ENCODE results near the gene PPP1R18.
A peak's percentile ranks its signal among the peaks of the same experiment; 100 is the strongest.
"Not testable (repeated sequence)": the region's sequence is repeated elsewhere in the genome, so short reads cannot be mapped to it uniquely, and the experiment has no call there.

PPP1R18 gene

DNA sequence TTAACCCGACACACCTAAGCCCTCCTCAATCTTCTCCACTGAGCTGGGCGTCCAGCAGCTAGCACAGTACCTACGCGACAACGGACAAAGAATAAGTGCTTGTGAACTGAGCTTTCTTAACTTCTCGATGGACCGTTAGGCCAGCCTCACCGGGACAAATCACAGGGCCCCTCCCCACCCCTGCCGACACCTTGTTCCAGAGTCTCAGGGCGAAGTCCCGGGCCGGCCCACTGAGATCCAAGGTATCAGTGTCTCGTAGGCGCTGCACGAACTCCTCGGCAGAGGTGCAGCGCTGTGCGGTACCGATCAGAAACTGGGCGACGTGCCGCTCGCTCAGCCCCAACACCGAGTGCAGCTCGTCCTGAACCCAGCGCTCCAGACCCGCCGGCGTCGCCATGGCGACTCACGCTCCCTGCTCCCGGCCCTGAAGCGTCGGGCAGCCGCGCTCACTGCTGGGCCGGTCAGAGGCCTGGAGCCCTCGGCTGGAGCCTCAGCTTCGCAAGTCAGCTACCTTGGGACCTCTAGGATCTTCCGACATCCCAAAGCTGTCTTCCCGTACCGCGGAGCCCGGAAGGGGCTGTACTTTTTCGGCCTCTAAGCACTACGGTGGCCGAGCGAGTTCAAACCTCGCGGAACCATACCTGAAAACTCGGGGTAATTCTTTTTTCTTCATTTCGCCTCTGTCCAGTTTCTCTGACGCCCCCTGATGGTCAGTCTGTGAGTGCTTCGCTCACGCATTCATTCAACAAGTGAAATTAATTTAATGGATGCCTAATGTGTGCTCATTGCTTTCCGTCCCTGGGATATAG is 13.8 kb downstream of the PPP1R18 start, which contains the start of gene DHX16:
DHX16 (minus strand) TSS at position 562 of the 809 bp plus-strand sequence; CDS start at position 397, 165 bp downstream.
- H3K27ac ChIP-seq (ENCODE audit: low read depth, low read length): peak within 1 kb of the TSS; percentile 72
- H3K36me3 ChIP-seq (ENCODE audit: insufficient read depth, low read length): peaks cover 41% of the 10 kb centered on the region
- H3K4me3 ChIP-seq (ENCODE audit: low read length): peak within 1 kb of the TSS; percentile 99
- H3K27me3 ChIP-seq (ENCODE audit: insufficient read depth, low read length): no peaks in the 10 kb centered on the region
- under 1% methylated on average over 56 of the region's 57 CpGs for WGBS
- no peaks in the 10 kb centered on the region for H3K4me1 ChIP-seq (ENCODE audit: insufficient read depth, low read length)
- H3K9ac ChIP-seq (ENCODE audit: low read depth, low read length): peak within 1 kb of the TSS; percentile 82
- no peaks in the 10 kb centered on the region for H3K9me3 ChIP-seq (ENCODE audit: insufficient read depth, low read depth, low read length)

DNA sequence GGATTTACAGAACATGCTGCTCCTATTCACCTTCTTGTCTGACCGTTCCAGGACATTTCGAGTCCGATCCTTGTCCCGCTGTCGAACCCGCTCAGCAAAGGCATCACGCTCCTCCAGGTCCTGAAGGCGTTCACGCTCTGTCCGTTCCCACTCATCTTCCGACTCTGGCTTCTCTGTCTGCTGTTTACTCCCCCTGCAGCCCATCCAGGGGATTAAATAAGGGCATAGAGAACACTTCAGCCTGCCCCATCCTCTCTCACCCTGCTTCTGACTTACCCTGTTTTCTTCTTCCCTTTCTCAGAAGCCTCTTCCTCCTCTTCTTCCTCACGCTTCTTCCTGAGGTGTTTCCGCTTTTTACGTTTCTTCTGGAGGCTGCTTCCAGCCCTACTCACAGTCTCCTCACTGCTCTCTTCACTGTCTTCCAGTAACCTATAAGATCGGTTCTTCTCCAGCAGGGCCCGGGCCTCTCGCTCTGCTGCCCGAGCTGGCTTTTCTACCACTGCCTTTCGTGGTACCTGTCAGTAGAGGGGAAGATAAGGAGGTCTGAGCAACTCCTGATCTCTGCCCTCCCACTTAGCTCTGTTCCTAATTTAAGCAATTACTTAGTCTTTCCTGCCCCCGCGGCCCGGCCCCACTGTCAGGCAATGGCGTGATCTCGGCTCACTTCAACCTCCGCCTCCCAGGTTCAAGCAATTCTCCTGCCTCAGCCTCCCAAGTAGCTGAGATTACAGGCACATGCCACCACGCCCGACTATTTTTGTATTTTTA is 15.5 kb downstream of the PPP1R18 start:
- no peaks in the 10 kb centered on the region for H3K9me3 ChIP-seq (ENCODE audit: insufficient read depth, low read depth, low read length)
- no peak overlapping the region for H3K4me3 ChIP-seq (ENCODE audit: low read length)
- H3K9ac ChIP-seq (ENCODE audit: low read depth, low read length): no peak overlapping the region
- no peaks in the 10 kb centered on the region for H3K27me3 ChIP-seq (ENCODE audit: insufficient read depth, low read length)
- 91% methylated on average over 25 of the region's 27 CpGs for WGBS
- H3K36me3 ChIP-seq (ENCODE audit: insufficient read depth, low read length): peaks cover 36% of the 10 kb centered on the region
- no peak overlapping the region for H3K27ac ChIP-seq (ENCODE audit: low read depth, low read length)
- no peaks in the 10 kb centered on the region for H3K4me1 ChIP-seq (ENCODE audit: insufficient read depth, low read length)

DNA sequence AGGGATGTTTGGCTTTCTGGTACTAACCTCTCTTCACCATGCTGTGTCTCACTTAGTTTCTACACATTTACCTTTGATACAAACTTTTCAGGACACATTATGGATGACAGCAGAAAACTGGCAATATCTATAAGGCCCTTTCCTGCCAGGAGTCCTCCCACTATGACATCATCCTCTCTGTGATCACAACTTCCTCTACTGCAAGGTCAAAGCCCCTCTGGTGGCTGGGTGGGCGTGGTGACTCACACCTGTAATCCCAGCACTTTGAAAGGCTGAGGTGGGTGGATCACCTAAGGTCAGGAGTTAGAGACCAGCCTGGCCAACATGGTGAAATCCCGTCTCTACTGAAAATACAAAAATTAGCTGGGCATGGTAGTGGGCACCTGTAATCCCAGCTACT is 20.1 kb downstream of the PPP1R18 start:
- peaks cover 75% of the 10 kb centered on the region for H3K36me3 ChIP-seq (ENCODE audit: insufficient read depth, low read length)
- not testable (repeated sequence) for H3K27me3 ChIP-seq (ENCODE audit: insufficient read depth, low read length); H3K4me1 ChIP-seq (ENCODE audit: insufficient read depth, low read length); H3K27ac ChIP-seq (ENCODE audit: low read depth, low read length); H3K9ac ChIP-seq (ENCODE audit: low read depth, low read length); H3K4me3 ChIP-seq (ENCODE audit: low read length); H3K9me3 ChIP-seq (ENCODE audit: insufficient read depth, low read depth, low read length)
- 87% methylated on average over 2 of the region's 2 CpGs for WGBS

DNA sequence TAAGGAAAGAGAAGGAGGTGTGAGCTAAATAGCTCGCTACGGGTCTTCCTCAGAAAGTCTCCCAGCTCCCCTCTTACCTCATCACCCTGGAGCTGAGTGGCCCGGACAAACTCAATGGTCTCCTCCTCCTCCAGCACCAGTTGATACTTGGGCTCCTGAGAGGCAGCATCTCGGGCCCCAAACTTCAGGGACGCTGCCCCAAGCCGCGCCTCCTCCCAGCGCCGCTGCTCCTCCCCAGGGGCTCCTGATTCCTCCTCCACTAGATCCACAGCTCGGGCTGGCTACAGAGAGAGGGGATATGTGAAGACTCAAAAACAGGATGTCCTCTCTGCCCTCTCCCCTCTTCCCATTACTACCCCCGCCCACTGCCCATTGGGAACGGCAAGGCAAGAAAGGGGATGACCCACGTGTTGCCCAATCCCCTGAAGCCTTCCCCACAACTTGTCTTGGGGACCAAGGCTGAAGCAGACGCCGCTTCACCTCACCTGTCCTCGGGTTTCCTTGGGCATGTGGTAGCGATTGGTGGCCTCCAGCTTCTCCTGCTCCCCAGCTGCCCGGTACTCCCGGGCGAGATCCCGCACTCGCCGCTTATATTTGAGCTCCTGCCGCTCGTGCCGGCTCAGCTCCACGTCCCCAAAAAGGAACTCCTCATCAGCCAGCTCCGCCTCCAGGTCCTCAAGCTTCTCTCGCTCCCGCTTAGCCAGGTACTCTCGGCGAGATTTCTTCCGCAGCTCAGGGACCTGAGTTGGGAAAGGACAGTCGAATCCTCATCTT is 21.3 kb downstream of the PPP1R18 start:
- Histone ChIP-seq H3K9ac (ENCODE audit: low read depth, low read length) (no peak overlapping the region), H3K9me3 (ENCODE audit: insufficient read depth, low read depth, low read length) (no peaks in the 10 kb centered on the region), H3K4me3 (ENCODE audit: low read length) (no peak overlapping the region), H3K27me3 (ENCODE audit: insufficient read depth, low read length) (no peaks in the 10 kb centered on the region), H3K36me3 (ENCODE audit: insufficient read depth, low read length) (peaks cover 75% of the 10 kb centered on the region), H3K27ac (ENCODE audit: low read depth, low read length) (no peak overlapping the region), H3K4me1 (ENCODE audit: insufficient read depth, low read length) (no peaks in the 10 kb centered on the region)
- 95% methylated on average over 34 of the region's 34 CpGs for WGBS

DNA sequence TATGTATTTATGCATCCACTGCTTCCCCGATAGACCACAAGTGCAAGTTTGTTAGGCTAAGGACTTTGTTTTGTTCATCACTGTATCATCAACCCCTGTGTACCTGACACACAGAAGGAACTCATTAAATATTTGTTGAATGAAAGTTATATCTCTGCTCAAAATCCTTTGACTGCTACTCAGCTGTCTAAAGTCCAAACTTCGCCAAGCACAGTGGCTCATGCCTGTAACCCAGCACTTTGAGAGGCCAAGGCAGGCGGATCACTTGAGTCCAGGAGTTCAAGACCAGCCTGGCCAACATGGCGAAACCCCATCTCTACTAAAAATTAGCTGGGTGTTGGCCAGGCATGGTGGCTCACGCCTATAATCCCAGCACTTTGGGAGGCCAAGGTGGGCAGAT is 28.5 kb downstream of the PPP1R18 start:
- not testable (repeated sequence) for H3K27me3 ChIP-seq (ENCODE audit: insufficient read depth, low read length); H3K4me1 ChIP-seq (ENCODE audit: insufficient read depth, low read length); H3K9me3 ChIP-seq (ENCODE audit: insufficient read depth, low read depth, low read length); H3K27ac ChIP-seq (ENCODE audit: low read depth, low read length); H3K9ac ChIP-seq (ENCODE audit: low read depth, low read length); H3K4me3 ChIP-seq (ENCODE audit: low read length)
- H3K36me3 ChIP-seq (ENCODE audit: insufficient read depth, low read length): peaks cover 89% of the 10 kb centered on the region
- WGBS: 95% methylated on average over 5 of the region's 5 CpGs

DNA sequence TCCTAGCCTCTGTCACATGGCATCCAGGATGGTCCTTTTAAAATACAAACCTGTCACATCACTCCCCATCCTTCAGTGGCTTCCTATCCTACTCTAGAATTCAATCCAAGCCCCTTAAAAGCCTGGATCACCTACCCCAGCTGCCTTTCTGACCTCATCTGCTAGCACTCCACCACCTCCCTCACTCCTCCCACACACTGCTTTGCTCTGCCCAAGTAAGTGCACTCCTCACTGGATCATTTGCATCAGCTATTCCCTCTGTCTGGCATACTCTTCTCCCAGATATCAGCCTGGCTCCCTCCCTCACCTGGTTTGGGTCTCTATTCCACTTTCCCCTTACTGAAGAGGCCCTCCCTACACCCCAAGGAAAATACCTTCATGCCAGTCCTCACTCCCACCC is 29.0 kb downstream of the PPP1R18 start:
- H3K27ac ChIP-seq (ENCODE audit: low read depth, low read length): no peak overlapping the region
- no peaks in the 10 kb centered on the region for H3K9me3 ChIP-seq (ENCODE audit: insufficient read depth, low read depth, low read length)
- peaks cover 89% of the 10 kb centered on the region for H3K36me3 ChIP-seq (ENCODE audit: insufficient read depth, low read length)
- no peak overlapping the region for H3K9ac ChIP-seq (ENCODE audit: low read depth, low read length)
- no peak overlapping the region for H3K4me3 ChIP-seq (ENCODE audit: low read length)
- no peaks in the 10 kb centered on the region for H3K4me1 ChIP-seq (ENCODE audit: insufficient read depth, low read length)
- H3K27me3 ChIP-seq (ENCODE audit: insufficient read depth, low read length): no peaks in the 10 kb centered on the region

DNA sequence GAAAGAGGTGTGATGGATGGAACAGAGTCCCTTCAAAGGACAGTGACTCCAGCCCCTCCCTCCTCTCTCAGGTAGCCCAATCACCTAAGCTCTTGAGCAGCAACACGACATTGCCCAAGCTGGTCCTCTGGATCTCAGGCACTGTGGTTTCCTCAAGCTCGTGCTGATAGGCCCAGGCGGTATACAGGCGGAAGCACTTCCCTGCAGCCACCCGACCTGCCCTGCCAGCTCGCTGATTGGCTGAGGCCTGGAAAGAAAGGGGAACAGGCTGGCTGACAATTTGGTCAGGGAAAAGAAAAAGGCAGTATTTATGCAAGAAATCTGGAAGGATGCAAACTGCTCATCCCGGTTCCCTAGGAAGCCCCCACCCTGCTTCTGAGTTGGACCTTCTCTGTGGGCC is 29.9 kb downstream of the PPP1R18 start:
- H3K27me3 ChIP-seq (ENCODE audit: insufficient read depth, low read length): no peaks in the 10 kb centered on the region
- no peak overlapping the region for H3K4me3 ChIP-seq (ENCODE audit: low read length)
- no peak overlapping the region for H3K27ac ChIP-seq (ENCODE audit: low read depth, low read length)
- H3K9ac ChIP-seq (ENCODE audit: low read depth, low read length): no peak overlapping the region
- WGBS: 88% methylated on average over 7 of the region's 7 CpGs
- peaks cover 89% of the 10 kb centered on the region for H3K36me3 ChIP-seq (ENCODE audit: insufficient read depth, low read length)
- no peaks in the 10 kb centered on the region for H3K9me3 ChIP-seq (ENCODE audit: insufficient read depth, low read depth, low read length)
- H3K4me1 ChIP-seq (ENCODE audit: insufficient read depth, low read length): no peaks in the 10 kb centered on the region

DNA sequence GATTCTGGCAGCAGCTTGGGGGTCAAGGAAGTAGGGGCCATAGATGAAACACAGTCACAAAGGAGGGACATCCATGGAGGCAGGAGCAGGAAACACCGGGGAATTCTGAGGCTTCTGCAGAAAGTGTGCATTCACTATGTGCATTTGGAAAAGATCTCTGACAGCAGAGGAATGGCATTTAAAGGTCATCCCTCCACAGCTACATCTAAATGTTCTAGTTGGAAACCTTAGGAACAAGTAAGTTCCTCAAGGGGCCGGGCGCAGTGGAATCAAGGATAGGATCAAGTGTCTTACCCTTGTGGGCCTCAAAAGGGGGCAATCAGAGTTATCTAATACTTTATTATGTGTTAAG is 30.7 kb downstream of the PPP1R18 start:
- Histone ChIP-seq H3K9me3 (ENCODE audit: insufficient read depth, low read depth, low read length) (no peaks in the 10 kb centered on the region), H3K4me3 (ENCODE audit: low read length) (no peak overlapping the region), H3K4me1 (ENCODE audit: insufficient read depth, low read length) (no peaks in the 10 kb centered on the region), H3K9ac (ENCODE audit: low read depth, low read length) (no peak overlapping the region), H3K27ac (ENCODE audit: low read depth, low read length) (no peak overlapping the region), H3K36me3 (ENCODE audit: insufficient read depth, low read length) (peaks cover 93% of the 10 kb centered on the region), H3K27me3 (ENCODE audit: insufficient read depth, low read length) (no peaks in the 10 kb centered on the region)
- over 99% methylated on average over 3 of the region's 3 CpGs for WGBS

DNA sequence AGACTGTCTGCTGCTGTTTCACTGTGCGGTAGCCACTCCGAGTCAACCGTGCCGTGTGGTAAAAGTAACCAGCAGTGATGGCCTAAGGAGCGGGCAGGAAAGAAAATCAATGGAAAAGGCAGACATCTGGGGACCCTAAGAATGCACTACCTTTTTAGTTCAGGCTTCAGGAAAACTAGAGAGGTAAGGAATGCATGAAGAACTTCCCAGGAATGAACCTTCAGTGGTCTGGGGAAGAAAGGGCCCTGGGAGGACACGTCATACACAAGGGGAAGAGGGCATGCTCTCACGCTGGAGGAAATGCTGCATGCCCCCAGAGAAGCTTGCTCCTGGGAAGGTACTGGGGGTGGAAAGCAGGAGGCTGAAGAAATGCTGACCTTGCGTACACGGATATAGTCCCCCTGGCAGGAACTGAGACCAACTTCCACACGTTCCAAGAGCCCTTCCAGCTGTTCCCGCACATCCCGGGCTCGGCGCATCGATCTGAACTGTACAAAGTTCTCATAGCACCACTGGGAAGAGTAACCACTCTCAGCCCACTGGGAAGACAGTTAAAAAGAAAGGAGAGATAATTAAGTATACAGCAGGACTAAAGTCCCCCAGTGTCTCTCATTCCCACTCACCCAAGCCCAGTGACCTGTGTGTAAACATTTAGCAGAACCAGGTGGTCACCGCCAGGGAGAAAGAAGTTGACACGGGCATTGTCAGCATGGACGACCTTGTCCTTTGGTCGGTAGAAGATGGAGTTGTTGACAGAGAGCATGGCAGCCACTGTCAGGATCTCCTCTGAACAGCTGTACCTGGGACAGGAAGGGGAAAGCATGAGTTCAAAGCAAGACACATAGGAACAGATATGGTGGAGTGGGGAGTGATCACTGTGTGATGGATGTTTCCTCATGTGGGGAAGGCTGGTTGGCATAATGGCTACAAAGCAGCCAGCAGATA is 31.4 kb downstream of the PPP1R18 start:
- no peak overlapping the region for H3K27ac ChIP-seq (ENCODE audit: low read depth, low read length)
- no peaks in the 10 kb centered on the region for H3K4me1 ChIP-seq (ENCODE audit: insufficient read depth, low read length)
- 95% methylated on average over 18 of the region's 19 CpGs for WGBS
- no peaks in the 10 kb centered on the region for H3K27me3 ChIP-seq (ENCODE audit: insufficient read depth, low read length)
- H3K36me3 ChIP-seq (ENCODE audit: insufficient read depth, low read length): peaks cover 90% of the 10 kb centered on the region
- H3K9ac ChIP-seq (ENCODE audit: low read depth, low read length): no peak overlapping the region
- H3K9me3 ChIP-seq (ENCODE audit: insufficient read depth, low read depth, low read length): no peaks in the 10 kb centered on the region
- no peak overlapping the region for H3K4me3 ChIP-seq (ENCODE audit: low read length)

DNA sequence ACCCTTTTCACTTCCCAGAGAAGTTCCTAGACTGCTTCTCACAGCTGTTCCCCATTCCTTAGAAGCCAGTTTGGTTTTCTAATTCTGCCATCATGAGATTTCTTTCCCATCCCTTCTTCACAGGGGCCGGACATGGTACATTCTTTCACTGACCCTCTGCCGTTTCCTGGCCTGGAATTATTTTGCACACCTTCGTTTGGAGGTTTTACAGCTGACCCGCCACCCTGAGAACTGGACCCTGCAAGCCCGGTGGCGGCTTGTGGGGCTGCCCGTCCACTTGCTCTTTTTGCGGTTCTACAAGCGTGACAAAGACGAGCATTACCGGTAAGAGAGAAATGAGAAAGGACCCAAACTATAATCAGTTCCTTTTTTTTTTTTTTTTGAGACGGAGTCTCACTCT is 35.3 kb downstream of the PPP1R18 start:
- Histone ChIP-seq H3K36me3 (ENCODE audit: insufficient read depth, low read length) (peaks cover 54% of the 10 kb centered on the region), H3K27me3 (ENCODE audit: insufficient read depth, low read length) (no peaks in the 10 kb centered on the region), H3K9ac (ENCODE audit: low read depth, low read length) (no peak overlapping the region), H3K4me1 (ENCODE audit: insufficient read depth, low read length) (peaks cover 3% of the 10 kb centered on the region), H3K4me3 (ENCODE audit: low read length) (no peak overlapping the region), H3K27ac (ENCODE audit: low read depth, low read length) (no peak overlapping the region), H3K9me3 (ENCODE audit: insufficient read depth, low read depth, low read length) (no peaks in the 10 kb centered on the region)
- 95% methylated on average over 12 of the region's 12 CpGs for WGBS

Data from HUES64 (cell line).